HG03175 (cell line): Measurements from ENCODE around the gene MAN1A2.
"Not testable (repeated sequence)": the region's sequence is repeated elsewhere in the genome, so short reads cannot be mapped to it uniquely, and the experiment has no call there.

Source experiments
- ATAC-seq: cut with Tn5 transposase; IDR thresholded peaks from one replicate; pipeline ENCODE4 v1.9.1; 2021; ENCODE audit warnings: mild to moderate bottlenecking, moderate library complexity; ENCODE audit not compliant: unreplicated experiment

The MAN1A2 gene

GRCh38 chr1:117367046-117368025 lies at the start of gene MAN1A2:
Gene MAN1A2 (plus strand): TSS chr1:117367449. CDS start chr1:117368184, 735 bp downstream.
- peak; percentile 64 for ATAC-seq

- no peak for ATAC-seq
These were observed 49.2 kb upstream of the MAN1A2 start for GRCh38 chr1:117318011-117318410.

GRCh38 chr1:117318426-117318825 lies 48.8 kb upstream of the MAN1A2 start:
- no peak for ATAC-seq

GRCh38 chr1:117320515-117320914 lies 46.7 kb upstream of the MAN1A2 start:
- no peak for ATAC-seq

GRCh38 chr1:117321680-117322609 lies 45.3 kb upstream of the MAN1A2 start:
- no peak for ATAC-seq

- no peak for ATAC-seq
These were observed 42.9 kb upstream of the MAN1A2 start for GRCh38 chr1:117324357-117324756.

- ATAC-seq: not testable (repeated sequence)
These were observed 41.2 kb upstream of the MAN1A2 start for GRCh38 chr1:117326035-117326434.

- no peak for ATAC-seq
These were observed 40.2 kb upstream of the MAN1A2 start for GRCh38 chr1:117327011-117327410.

- no peak for ATAC-seq
These were observed 31.7 kb upstream of the MAN1A2 start for GRCh38 chr1:117335376-117336086.

- ATAC-seq: no peak
These were observed 31.0 kb upstream of the MAN1A2 start for GRCh38 chr1:117336088-117336817.

- ATAC-seq: no peak
These were observed 27.2 kb upstream of the MAN1A2 start for GRCh38 chr1:117339866-117340700.

GRCh38 chr1:117341123-117341522 lies 26.1 kb upstream of the MAN1A2 start:
- ATAC-seq: no peak

GRCh38 chr1:117342397-117342796 lies 24.9 kb upstream of the MAN1A2 start:
- no peak for ATAC-seq

- ATAC-seq: no peak
These were observed 20.9 kb upstream of the MAN1A2 start for GRCh38 chr1:117346206-117346928.

GRCh38 chr1:117347907-117348306 lies 19.3 kb upstream of the MAN1A2 start:
- ATAC-seq: no peak

GRCh38 chr1:117352695-117353094 lies 14.6 kb upstream of the MAN1A2 start:
- ATAC-seq: not testable (repeated sequence)

GRCh38 chr1:117357833-117358603 lies 9.2 kb upstream of the MAN1A2 start:
- not testable (repeated sequence) for ATAC-seq

- not testable (repeated sequence) for ATAC-seq
These were observed 8.7 kb upstream of the MAN1A2 start for GRCh38 chr1:117358604-117358887.
